HEK293T (cell line): Measurements from ENCODE around the gene ZDHHC8.

ENCODE experiments used
- ELF4 ChIP-seq: fragments of 450-650 bp; IDR thresholded peaks from 2 replicates; pipeline ENCODE4 v1.6.1; 2017; ENCODE audit warnings: antibody characterized with exemption
- NFRKB ChIP-seq: fragments of 450-650 bp; IDR thresholded peaks from 2 replicates; pipeline ENCODE4 v1.6.1; 2016; ENCODE audit warnings: mild to moderate bottlenecking, moderate library complexity

GRCh38 chr22:20143883-20144665 is 12.5 kb downstream of the ZDHHC8 start:
- no peak for TF ChIP-seq ELF4
- no peak for TF ChIP-seq NFRKB
